PC-9 (cell line): ENCODE measurements around the gene TSHZ2. TPM values are rescaled to one million over a fixed set of nuclear protein-coding genes. Genes with fewer than 3 reads are reported as not detected.

Source experiments
- BruUV-seq: library from RNA; stranded (reverse); fragments of 400-500 nt; replicated peaks from 2 replicates; lab custom pipeline; 2021; lab: Mats Ljungman, UMichigan
- CTCF ChIA-PET: fragments of 300-600 bp; sonication (Branson Sonifier 250); formaldehyde crosslinking; loops from one replicate; lab custom pipeline; 2022; ENCODE audit warnings: antibody characterized with exemption; lab: Charles Lee
- POLR2A ChIA-PET: fragments of 300-600 bp; sonication (Branson Sonifier 250); formaldehyde crosslinking; loops from one replicate; lab custom pipeline; 2022; ENCODE audit warnings: antibody characterized with exemption; ENCODE audit not compliant: unreplicated experiment; lab: Charles Lee
- DNase-seq, 2 experiments: peaks; one replicate each; pipeline versions ENCODE4 v3.0.0 to v3.0.0-alpha.2; 2015 to 2022; ENCODE audit warnings: mixed read lengths in 1 of 2
- H2AFZ ChIP-seq: fragments of 200-600 bp; sonication (generic); 2 replicates; pipeline ENCODE4 v1.8.1; 2017; ENCODE audit warnings: antibody characterized with exemption
- H3F3A ChIP-seq: fragments of 200-600 bp; sonication (generic); 2 replicates; pipeline ENCODE4 v1.8.1; 2017; ENCODE audit warnings: antibody characterized with exemption, mild to moderate bottlenecking, low read depth; ENCODE audit not compliant: insufficient read depth
- H3K27ac ChIP-seq: fragments of 200-600 bp; sonication (generic); 2 replicates; pipeline ENCODE4 v1.6.1; 2016; ENCODE audit warnings: mixed run types
- H3K27me3 ChIP-seq: fragments of 200-600 bp; sonication (generic); 2 replicates; pipeline ENCODE4 v1.6.1; 2016; ENCODE audit warnings: low read depth, mixed run types; ENCODE audit not compliant: insufficient read depth
- H3K36me3 ChIP-seq: fragments of 200-600 bp; sonication (generic); 2 replicates; pipeline ENCODE4 v1.6.1; 2016; ENCODE audit warnings: low read depth, mixed run types
- H3K4me1 ChIP-seq: fragments of 200-600 bp; sonication (generic); replicated peaks from 2 replicates; pipeline ENCODE4 v1.6.1; 2016; ENCODE audit warnings: mixed run types; ENCODE audit not compliant: insufficient read depth
- H3K4me2 ChIP-seq: fragments of 200-600 bp; sonication (generic); 2 replicates; pipeline ENCODE4 v1.6.1; 2017; ENCODE audit warnings: mixed run types
- H3K4me3 ChIP-seq: fragments of 200-600 bp; sonication (generic); 2 replicates; pipeline ENCODE4 v1.6.1; 2016; ENCODE audit warnings: mixed run types
- H3K79me2 ChIP-seq: fragments of 200-600 bp; sonication (generic); 2 replicates; pipeline ENCODE4 v1.6.1; 2017; ENCODE audit warnings: low read depth, mixed run types
- H3K9me2 ChIP-seq: fragments of 200-600 bp; sonication (generic); 2 replicates; pipeline ENCODE4 v1.8.1; 2017; ENCODE audit warnings: mild to moderate bottlenecking; ENCODE audit not compliant: insufficient read depth
- H3K9me3 ChIP-seq: fragments of 200-600 bp; sonication (generic); 2 replicates; pipeline ENCODE4 v1.8.1; 2016; ENCODE audit warnings: low read depth; ENCODE audit not compliant: insufficient read depth
- H4K20me1 ChIP-seq: fragments of 200-600 bp; sonication (generic); 2 replicates; pipeline ENCODE4 v1.8.1; 2017; ENCODE audit not compliant: insufficient read depth
- EZH2 ChIP-seq: fragments of 200-600 bp; sonication (generic); IDR thresholded peaks from 2 replicates; pipeline ENCODE4 v1.8.0; 2017; ENCODE audit warnings: antibody characterized with exemption, low read depth
- intact Hi-C: fragments of 100-400 bp; cut with micrococcal nuclease; formaldehyde crosslinking; loops from one replicate; pipeline ENCODE4 v1.10.0; 2022; ENCODE audit not compliant: unreplicated experiment
- total RNA-seq: library from RNA; stranded (reverse); gene quantifications from 2 replicates; pipeline ENCODE4 v1.2.3, GENCODE V29; 2021
- TF ChIP-seq, protein P1 (sequence below): fragments of 200-600 bp; sonication (generic); conservative IDR thresholded peaks from 2 replicates; pipeline ENCODE4 v1.6.1; 2017; ENCODE audit warnings: mixed run types, antibody characterized with exemption, mild to moderate bottlenecking, moderate library complexity

The TSHZ2 gene
- total RNA-seq, 1 experiment from 2014 or later = not detected

- Histone ChIP-seq H3F3A (no peaks in the 10 kb centered on the region), H3K4me2 (no peak overlapping the region), H4K20me1 (no peaks in the 10 kb centered on the region), H2AFZ (no peak overlapping the region), H3K9me2 (no peaks in the 10 kb centered on the region), H3K27me3 (peaks cover 54% of the 10 kb centered on the region), H3K36me3 (no peaks in the 10 kb centered on the region), H3K79me2 (no peaks in the 10 kb centered on the region), H3K27ac (no peak overlapping the region), H3K9me3 (0 out of 2 replicates have a peak, but pooled peaks cover 11% of the 10 kb centered on the region), H3K4me1 (no peaks in the 10 kb centered on the region), H3K4me3 (no peak overlapping the region)
- intact Hi-C loops = no loop called here
- ChIA-PET CTCF (no interaction called here), POLR2A (no interaction called here)
- TF ChIP-seq, protein P1, sequence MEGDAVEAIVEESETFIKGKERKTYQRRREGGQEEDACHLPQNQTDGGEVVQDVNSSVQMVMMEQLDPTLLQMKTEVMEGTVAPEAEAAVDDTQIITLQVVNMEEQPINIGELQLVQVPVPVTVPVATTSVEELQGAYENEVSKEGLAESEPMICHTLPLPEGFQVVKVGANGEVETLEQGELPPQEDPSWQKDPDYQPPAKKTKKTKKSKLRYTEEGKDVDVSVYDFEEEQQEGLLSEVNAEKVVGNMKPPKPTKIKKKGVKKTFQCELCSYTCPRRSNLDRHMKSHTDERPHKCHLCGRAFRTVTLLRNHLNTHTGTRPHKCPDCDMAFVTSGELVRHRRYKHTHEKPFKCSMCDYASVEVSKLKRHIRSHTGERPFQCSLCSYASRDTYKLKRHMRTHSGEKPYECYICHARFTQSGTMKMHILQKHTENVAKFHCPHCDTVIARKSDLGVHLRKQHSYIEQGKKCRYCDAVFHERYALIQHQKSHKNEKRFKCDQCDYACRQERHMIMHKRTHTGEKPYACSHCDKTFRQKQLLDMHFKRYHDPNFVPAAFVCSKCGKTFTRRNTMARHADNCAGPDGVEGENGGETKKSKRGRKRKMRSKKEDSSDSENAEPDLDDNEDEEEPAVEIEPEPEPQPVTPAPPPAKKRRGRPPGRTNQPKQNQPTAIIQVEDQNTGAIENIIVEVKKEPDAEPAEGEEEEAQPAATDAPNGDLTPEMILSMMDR = no peak
- TF ChIP-seq EZH2 = no peak
- no TSS peak for BruUV-seq
- no peak for DNase-seq
These were observed 525.1 kb downstream of the TSHZ2 start for GRCh38 chr20:53497246-53497645.

- ChIA-PET CTCF (no interaction called here), POLR2A (no interaction called here)
- Histone ChIP-seq H3K9me3 (0 out of 2 replicates have a peak, but pooled peaks cover 11% of the 10 kb centered on the region), H3K9me2 (no peaks in the 10 kb centered on the region), H3K27me3 (peaks cover 46% of the 10 kb centered on the region), H3F3A (no peaks in the 10 kb centered on the region), H2AFZ (no peak overlapping the region), H3K36me3 (no peaks in the 10 kb centered on the region), H3K27ac (no peak overlapping the region), H3K79me2 (no peaks in the 10 kb centered on the region), H3K4me3 (no peak overlapping the region), H4K20me1 (no peaks in the 10 kb centered on the region), H3K4me2 (no peak overlapping the region), H3K4me1 (no peaks in the 10 kb centered on the region)
- intact Hi-C loops = no loop called here
- TF ChIP-seq EZH2 = no peak
- TF ChIP-seq, protein P1 = no peak
- BruUV-seq = no TSS peak
- no peak for DNase-seq
These were observed 526.2 kb downstream of the TSHZ2 start for GRCh38 chr20:53498341-53498740.

- H3K9me3 ChIP-seq = 0 out of 2 replicates have a peak, but pooled peaks cover 11% of the 10 kb centered on the region
- H3K4me1 ChIP-seq = no peaks in the 10 kb centered on the region
- no peak overlapping the region for H3K27ac ChIP-seq
- ChIA-PET POLR2A (no interaction called here), CTCF (no interaction called here)
- no peak for DNase-seq
- no peaks in the 10 kb centered on the region for H3K79me2 ChIP-seq
- H3K27me3 ChIP-seq = peaks cover 27% of the 10 kb centered on the region
- no peaks in the 10 kb centered on the region for H3K9me2 ChIP-seq
- TF ChIP-seq EZH2 = no peak
- TF ChIP-seq, protein P1 = no peak
- H3F3A ChIP-seq = no peaks in the 10 kb centered on the region
- no peak overlapping the region for H2AFZ ChIP-seq
- no peaks in the 10 kb centered on the region for H3K36me3 ChIP-seq
- no TSS peak for BruUV-seq
- no peaks in the 10 kb centered on the region for H4K20me1 ChIP-seq
- no peak overlapping the region for H3K4me2 ChIP-seq
- intact Hi-C loops = no loop called here
- H3K4me3 ChIP-seq = no peak overlapping the region
These were observed 528.5 kb downstream of the TSHZ2 start for GRCh38 chr20:53500651-53501050.
